ENCODE measurements around the gene ZNF787. TPM values are rescaled to one million over a fixed set of nuclear protein-coding genes. Genes with fewer than 3 reads are reported as not detected.

ZNF787 gene
- total and polyA plus RNA-seq, 2 of the 13 experiments (the other 11 are each of a cell fraction or from before 2014, with no cell fraction given) = 15.1 to 42.8 TPM

- TF ChIP-seq PREB (CRISPR knock-in tag; IDR thresholded peaks at IDR 0.05) (no peak), NFRKB (IDR thresholded peaks at IDR 0.05) (no peak), NFKBIZ (CRISPR knock-in tag; IDR thresholded peaks at IDR 0.05) (no peak), ZBTB25 (CRISPR knock-in tag; IDR thresholded peaks at IDR 0.05) (0 out of 2 replicates have a peak, but pooled peaks have one; percentile 77), MTA1 (CRISPR knock-in tag; IDR thresholded peaks at IDR 0.05; ENCODE audit: borderline replicate concordance) (no peak), ATF7 (IDR thresholded peaks at IDR 0.05) (no peak), ATF7 (CRISPR knock-in tag; IDR thresholded peaks at IDR 0.05) (0 out of 2 replicates have a peak, but pooled peaks have one; percentile 44), NKX3-1 (CRISPR knock-in tag; IDR thresholded peaks at IDR 0.05) (no peak), CSRNP2 (CRISPR knock-in tag; conservative IDR thresholded peaks at IDR 0.05; ENCODE audit: low read depth) (no peak), HOXA3 (CRISPR knock-in tag; IDR thresholded peaks at IDR 0.05) (peak; percentile 74), PCBP2 (optimal IDR thresholded peaks at IDR 0.05; ENCODE audit: low read depth, low read length, poor library complexity, severe bottlenecking) (no peak), ETV5 (CRISPR knock-in tag; IDR thresholded peaks at IDR 0.05; ENCODE audit: borderline replicate concordance) (peak; percentile 47; the same call in 1 of the 2 replicates), SUZ12 (IDR thresholded peaks at IDR 0.05; ENCODE audit: low read depth, low read length) (peak; percentile 89), ZMAT3 (CRISPR knock-in tag; conservative IDR thresholded peaks at IDR 0.05) (0 out of 2 replicates have a peak, but pooled peaks have one; percentile 36), NAIF1 (CRISPR knock-in tag; IDR thresholded peaks at IDR 0.05; ENCODE audit: borderline replicate concordance) (no peak), STAT5B (CRISPR knock-in tag; IDR thresholded peaks at IDR 0.05) (no peak), TERF1 (CRISPR knock-in tag; IDR thresholded peaks at IDR 0.05) (no peak), MYC (CRISPR knock-in tag; IDR thresholded peaks at IDR 0.05; ENCODE audit: borderline replicate concordance) (peak; percentile 86; the same call in 1 of the 2 replicates), ZNF747 (CRISPR knock-in tag; IDR thresholded peaks at IDR 0.05; ENCODE audit: borderline replicate concordance) (no peak), ZNF17 (CRISPR knock-in tag; IDR thresholded peaks at IDR 0.05) (no peak), ZNF468 (CRISPR knock-in tag; IDR thresholded peaks at IDR 0.05) (no peak), HINFP (CRISPR knock-in tag; IDR thresholded peaks at IDR 0.05; ENCODE audit: low read depth) (no peak)
- TF ChIP-seq, protein P1, sequence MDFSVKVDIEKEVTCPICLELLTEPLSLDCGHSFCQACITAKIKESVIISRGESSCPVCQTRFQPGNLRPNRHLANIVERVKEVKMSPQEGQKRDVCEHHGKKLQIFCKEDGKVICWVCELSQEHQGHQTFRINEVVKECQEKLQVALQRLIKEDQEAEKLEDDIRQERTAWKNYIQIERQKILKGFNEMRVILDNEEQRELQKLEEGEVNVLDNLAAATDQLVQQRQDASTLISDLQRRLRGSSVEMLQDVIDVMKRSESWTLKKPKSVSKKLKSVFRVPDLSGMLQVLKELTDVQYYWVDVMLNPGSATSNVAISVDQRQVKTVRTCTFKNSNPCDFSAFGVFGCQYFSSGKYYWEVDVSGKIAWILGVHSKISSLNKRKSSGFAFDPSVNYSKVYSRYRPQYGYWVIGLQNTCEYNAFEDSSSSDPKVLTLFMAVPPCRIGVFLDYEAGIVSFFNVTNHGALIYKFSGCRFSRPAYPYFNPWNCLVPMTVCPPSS (IDR thresholded peaks at IDR 0.05) = no peak
Measured at GRCh38 chr19:56140583-56141416, 19.7 kb upstream of the ZNF787 start, which contains the start of gene ZNF444 (continued).

All from HepG2 (cell line).